ENCODE measurements around the gene TPX2.

Gene TPX2

DNA sequence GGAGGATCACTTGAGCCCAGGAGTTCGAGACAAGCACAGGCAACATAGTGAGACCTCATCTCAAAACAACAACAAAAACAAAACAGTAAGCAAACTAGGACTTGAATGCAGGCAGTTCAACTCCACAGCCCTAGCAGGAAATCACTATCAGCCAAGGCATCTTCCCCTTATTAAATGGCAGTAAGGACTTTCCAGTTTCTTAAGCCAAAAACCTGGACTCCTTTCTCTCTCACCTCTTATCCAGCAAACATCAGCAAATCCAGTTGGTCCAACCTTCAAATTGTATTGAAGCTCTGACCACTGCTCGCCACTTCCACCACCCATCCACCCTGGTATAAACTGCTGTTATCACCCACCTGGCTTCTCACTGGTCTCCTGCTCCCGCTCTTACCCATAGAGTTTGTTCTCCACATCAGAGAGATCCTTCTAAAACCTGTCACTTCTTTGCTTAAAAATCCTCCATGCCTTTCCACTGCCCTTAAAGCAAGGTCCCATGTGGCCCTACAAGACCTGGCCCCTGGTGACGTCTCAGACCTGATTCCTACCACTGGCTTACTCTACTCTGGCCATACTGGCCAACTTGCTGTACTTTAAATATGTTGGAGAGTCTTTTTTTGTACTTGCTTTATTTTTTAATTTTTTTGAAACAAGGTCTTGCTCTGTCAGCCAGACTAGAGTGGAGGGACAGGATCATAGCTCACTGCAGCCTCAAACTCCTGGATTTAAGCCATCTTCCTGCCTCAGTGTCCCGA lies 44.1 kb upstream of the TPX2 start:
- TF ChIP-seq, protein P1, sequence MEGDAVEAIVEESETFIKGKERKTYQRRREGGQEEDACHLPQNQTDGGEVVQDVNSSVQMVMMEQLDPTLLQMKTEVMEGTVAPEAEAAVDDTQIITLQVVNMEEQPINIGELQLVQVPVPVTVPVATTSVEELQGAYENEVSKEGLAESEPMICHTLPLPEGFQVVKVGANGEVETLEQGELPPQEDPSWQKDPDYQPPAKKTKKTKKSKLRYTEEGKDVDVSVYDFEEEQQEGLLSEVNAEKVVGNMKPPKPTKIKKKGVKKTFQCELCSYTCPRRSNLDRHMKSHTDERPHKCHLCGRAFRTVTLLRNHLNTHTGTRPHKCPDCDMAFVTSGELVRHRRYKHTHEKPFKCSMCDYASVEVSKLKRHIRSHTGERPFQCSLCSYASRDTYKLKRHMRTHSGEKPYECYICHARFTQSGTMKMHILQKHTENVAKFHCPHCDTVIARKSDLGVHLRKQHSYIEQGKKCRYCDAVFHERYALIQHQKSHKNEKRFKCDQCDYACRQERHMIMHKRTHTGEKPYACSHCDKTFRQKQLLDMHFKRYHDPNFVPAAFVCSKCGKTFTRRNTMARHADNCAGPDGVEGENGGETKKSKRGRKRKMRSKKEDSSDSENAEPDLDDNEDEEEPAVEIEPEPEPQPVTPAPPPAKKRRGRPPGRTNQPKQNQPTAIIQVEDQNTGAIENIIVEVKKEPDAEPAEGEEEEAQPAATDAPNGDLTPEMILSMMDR (IDR thresholded peaks at IDR 0.05; ENCODE audit: low read depth, low read length): no peak
- H3K4me3 ChIP-seq (ENCODE audit: low read depth, low read length): no peak overlapping the region

DNA sequence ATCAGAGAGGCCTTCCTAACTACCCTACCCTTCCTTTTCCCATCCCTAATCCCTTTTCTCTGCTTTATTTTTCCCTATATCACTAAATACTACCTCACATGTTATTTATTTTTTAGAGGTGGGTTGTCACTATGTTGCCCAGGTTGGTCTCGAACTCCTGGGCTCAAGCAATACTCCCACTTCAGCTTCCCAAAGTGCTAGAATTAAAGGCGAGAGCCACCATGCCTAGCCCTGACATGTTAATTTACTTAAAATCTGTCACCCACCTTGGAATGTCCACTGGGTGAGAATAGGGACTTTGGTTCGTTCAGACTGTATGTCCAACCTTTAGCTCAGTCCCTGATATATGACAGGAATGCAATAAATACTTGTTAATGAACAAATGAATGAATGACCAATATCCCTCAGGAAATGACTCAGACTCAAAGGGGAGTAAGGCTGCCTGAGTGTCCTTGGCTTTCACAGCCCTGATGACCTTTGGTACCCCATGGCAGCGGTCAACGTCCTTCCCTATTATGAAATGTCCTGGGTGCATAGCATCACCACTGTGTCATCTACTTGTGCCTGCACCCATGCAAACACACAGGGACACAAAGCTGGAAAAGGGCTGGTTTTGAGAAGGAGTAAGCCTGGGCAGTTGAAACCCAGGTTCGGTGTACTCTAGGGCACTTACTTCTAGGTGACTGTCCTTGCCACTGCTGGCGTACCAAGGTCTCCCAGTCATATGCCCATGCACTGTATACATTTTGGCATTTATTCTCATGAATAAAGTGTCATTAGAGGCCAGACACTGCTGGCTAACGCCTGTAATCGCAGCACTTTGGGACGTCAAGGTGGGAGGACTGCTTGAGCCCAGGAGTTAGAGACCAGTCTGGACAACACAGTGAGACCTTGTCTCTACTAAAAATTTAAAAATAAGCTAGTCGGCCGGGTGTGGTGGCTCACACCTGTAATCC lies 43.0 kb upstream of the TPX2 start:
- TF ChIP-seq, protein P1 (IDR thresholded peaks at IDR 0.05; ENCODE audit: low read depth, low read length): no peak
- no peak overlapping the region for H3K4me3 ChIP-seq (ENCODE audit: low read depth, low read length)

DNA sequence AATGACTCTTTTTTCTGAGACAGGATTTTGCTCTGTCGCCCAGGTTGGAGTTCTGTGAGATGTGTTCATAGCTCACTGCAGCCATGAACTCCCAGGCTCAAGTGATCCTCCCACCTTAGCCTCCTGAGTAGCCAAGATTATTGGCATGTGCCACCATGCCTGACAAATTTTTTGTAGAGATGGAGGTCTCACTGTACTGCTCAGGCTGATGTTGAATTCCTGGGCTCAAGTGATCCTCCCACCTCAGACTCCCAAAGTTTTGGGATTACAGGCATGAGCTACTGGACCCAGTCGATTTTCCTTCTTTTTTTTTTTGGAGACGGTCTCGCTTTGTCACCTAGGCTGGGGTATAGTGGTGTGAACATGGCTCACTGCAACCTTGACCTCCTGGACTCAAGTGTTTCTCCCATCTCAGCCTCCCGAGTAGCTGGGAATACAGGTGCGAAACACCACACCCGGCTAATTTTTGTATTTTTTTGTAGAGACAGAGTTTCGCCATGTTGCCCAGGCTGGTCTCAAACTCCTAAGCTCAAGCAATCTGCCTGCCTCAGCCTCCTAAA lies 40.8 kb upstream of the TPX2 start:
- TF ChIP-seq, protein P1 (IDR thresholded peaks at IDR 0.05; ENCODE audit: low read depth, low read length): no peak
- H3K4me3 ChIP-seq (ENCODE audit: low read depth, low read length): no peak overlapping the region

DNA sequence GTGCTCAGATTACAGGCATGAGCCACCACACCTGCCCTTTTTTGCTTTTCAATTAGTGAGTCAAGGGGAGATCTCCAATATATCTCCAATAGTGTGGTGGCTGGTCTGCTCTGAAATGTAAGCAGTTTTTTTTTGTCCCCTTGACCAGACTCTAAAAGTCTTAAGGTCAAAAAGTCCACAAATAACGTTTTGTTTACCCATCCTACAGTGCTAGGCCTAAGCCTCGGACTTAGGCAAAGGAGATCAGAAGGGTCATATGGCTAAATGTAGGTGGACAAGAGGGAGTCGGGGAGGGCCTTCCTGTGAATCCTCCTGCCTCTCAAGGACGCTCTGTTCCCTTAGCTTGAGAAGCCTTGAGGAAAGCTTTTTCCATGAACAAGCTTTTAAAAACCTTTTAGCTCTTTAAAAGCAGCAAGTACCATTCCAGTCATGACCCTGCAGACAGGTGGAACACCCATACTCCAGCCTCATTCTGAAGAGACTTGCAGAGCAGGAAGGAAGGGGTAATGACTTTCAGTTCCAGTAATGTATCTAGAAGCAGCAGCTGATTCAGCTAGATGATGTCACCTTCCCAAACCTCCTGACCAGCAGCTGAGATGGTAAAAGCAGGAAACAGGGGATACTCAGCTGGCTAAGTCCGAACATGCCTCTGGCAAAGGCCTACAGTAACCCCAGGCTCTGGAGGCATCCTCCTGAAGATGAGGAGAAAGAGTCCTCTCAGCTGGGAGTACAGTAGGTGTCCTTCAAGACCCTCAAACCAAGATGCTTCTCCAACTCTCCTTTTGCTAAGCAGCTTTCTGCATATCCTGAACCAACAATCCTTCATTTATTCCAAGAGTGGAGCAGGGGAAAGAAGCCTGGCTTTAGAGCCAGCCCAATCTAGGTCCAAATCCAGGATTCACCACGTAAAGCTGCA lies 40.0 kb upstream of the TPX2 start:
- TF ChIP-seq, protein P1 (IDR thresholded peaks at IDR 0.05; ENCODE audit: low read depth, low read length): no peak
- no peak overlapping the region for H3K4me3 ChIP-seq (ENCODE audit: low read depth, low read length)

DNA sequence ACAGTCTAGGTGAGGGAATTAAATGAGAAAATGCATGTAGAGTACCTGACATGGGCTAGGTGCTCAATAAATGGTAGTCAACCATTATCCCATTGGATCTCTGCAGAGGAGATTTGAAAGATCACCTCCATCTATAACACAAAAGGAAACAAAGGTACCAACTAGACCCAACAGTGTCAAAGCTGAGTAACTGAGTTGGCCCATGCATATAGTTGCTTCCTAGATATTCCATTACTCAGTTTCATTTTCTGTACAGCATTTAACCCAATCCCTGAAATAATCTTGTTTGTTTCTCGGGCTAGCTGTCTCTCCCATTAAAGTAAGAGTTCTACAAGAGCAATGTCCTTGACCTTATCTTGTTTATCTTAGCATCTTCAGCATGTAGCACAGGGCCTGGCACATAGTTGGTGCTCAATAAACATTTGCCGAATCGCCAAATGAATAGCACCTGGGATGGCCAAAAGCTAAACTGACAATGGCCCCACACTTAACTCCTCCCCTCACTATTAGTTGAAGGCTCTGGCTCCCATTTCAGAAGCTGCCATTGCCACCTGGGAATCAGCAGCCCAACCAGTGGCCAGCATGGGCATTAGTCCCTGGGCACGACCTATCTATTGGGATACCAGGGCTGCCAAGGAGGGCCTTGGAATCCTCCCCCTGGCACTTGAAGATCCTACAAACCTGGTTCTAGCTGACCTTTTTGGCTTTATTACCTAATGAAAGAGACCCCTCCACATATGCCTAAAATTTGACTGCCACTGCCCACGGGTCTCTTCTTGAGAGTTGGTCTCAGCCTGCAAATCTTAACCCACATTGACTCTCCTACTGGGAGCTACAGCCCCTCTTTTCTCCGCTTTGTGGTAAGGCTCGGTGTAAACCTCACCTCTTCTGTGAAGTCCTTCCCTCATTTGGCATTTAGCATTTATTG lies 39.0 kb upstream of the TPX2 start:
- H3K4me3 ChIP-seq (ENCODE audit: low read depth, low read length): no peak overlapping the region
- TF ChIP-seq, protein P1 (IDR thresholded peaks at IDR 0.05; ENCODE audit: low read depth, low read length): no peak

DNA sequence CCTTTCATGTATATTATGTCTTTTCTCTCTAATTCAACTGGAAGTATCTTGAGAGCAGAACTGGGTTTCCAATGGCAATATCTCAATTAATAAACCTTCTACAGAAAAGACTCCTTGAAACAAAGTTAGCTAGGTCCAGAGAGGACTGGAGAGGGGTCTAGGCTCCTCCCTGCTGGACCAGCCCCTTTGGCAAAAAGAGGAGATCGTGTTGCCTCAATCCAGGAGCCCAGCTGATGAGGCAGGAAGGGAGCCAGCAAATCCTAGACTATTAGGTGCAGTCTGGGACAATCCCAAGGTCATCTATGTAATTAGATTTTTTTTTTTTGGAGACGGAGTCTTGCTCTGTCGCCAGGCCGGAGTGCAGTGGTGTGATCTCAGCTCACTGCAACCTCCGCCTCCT lies 38.3 kb upstream of the TPX2 start:
- no peak overlapping the region for H3K4me3 ChIP-seq (ENCODE audit: low read depth, low read length)
- TF ChIP-seq, protein P1 (IDR thresholded peaks at IDR 0.05; ENCODE audit: low read depth, low read length): no peak
